GM19023 (cell line): ENCODE data around the gene SAMD9.
"Not testable (repeated sequence)": the region's sequence is repeated elsewhere in the genome, so short reads cannot be mapped to it uniquely, and the experiment has no call there.

Experiments
- ATAC-seq: cut with Tn5 transposase; IDR thresholded peaks from one replicate; pipeline ENCODE4 v1.9.1; 2021; ENCODE audit warnings: mild to moderate bottlenecking, moderate library complexity; ENCODE audit not compliant: unreplicated experiment

SAMD9 gene

GRCh38 chr7:93117852-93118530, at the start of gene SAMD9:
SAMD9 (minus strand) TSS chr7:93117979; CDS start chr7:93106097, 11,882 bp downstream.
- ATAC-seq: peak; percentile 98

- ATAC-seq: peak; percentile 97
Observed at GRCh38 chr7:93165447-93165846, 47.7 kb upstream of the SAMD9 start.

- no peak for ATAC-seq
Observed at GRCh38 chr7:93164766-93165165, 47.0 kb upstream of the SAMD9 start.

- ATAC-seq: no peak
Observed at GRCh38 chr7:93161181-93161762, 43.5 kb upstream of the SAMD9 start.

GRCh38 chr7:93160410-93160809, 42.6 kb upstream of the SAMD9 start:
- no peak for ATAC-seq

GRCh38 chr7:93159490-93159889, 41.7 kb upstream of the SAMD9 start:
- no peak for ATAC-seq

GRCh38 chr7:93156884-93157283, 39.1 kb upstream of the SAMD9 start:
- ATAC-seq: no peak

GRCh38 chr7:93150200-93150835, 32.5 kb upstream of the SAMD9 start:
- no peak for ATAC-seq

GRCh38 chr7:93148727-93149126, 30.9 kb upstream of the SAMD9 start:
- ATAC-seq: no peak

- ATAC-seq: peak; percentile 57
Observed at GRCh38 chr7:93148144-93148543, 30.4 kb upstream of the SAMD9 start, which contains the start of gene SAMD9L. SAMD9L (minus strand) TSS chr7:93148385; CDS start chr7:93135971, 12,414 bp downstream.

GRCh38 chr7:93147363-93147762, 29.6 kb upstream of the SAMD9 start:
- peak; percentile 62 for ATAC-seq

- ATAC-seq: peak; percentile 49
Observed at GRCh38 chr7:93146472-93147141, 28.8 kb upstream of the SAMD9 start.

- ATAC-seq: no peak
Observed at GRCh38 chr7:93146036-93146435, 28.3 kb upstream of the SAMD9 start.

- no peak for ATAC-seq
Observed at GRCh38 chr7:93145354-93145753, 27.6 kb upstream of the SAMD9 start.

GRCh38 chr7:93142127-93142526, 24.3 kb upstream of the SAMD9 start:
- ATAC-seq: no peak

- no peak for ATAC-seq
Observed at GRCh38 chr7:93140582-93141191, 22.9 kb upstream of the SAMD9 start.

GRCh38 chr7:93138576-93138975, 20.8 kb upstream of the SAMD9 start:
- ATAC-seq: no peak

GRCh38 chr7:93133005-93133404, 15.2 kb upstream of the SAMD9 start:
- ATAC-seq: no peak

GRCh38 chr7:93132216-93132615, 14.4 kb upstream of the SAMD9 start:
- no peak for ATAC-seq

GRCh38 chr7:93126954-93127353, 9.2 kb upstream of the SAMD9 start:
- ATAC-seq: not testable (repeated sequence)

- not testable (repeated sequence) for ATAC-seq
Observed at GRCh38 chr7:93123532-93123931, 5.8 kb upstream of the SAMD9 start.
